Stimulated activated CD8-positive, alpha-beta memory T cell treated with anti-CD3 and anti-CD28 coated beads, Interleukin-15, amount 100 ng/mL, for 48 hours (primary cell): Measurements from ENCODE around the gene USP17L24.
"Not testable (repeated sequence)": the region's sequence is repeated elsewhere in the genome, so short reads cannot be mapped to it uniquely, and the experiment has no call there.

Source experiments
- DNase-seq, 2 donors: peaks; one replicate each; pipeline ENCODE4 v3.0.0-alpha.2; 2020; ENCODE audit warnings: low read depth in 2 of 2

USP17L24 gene

DNA sequence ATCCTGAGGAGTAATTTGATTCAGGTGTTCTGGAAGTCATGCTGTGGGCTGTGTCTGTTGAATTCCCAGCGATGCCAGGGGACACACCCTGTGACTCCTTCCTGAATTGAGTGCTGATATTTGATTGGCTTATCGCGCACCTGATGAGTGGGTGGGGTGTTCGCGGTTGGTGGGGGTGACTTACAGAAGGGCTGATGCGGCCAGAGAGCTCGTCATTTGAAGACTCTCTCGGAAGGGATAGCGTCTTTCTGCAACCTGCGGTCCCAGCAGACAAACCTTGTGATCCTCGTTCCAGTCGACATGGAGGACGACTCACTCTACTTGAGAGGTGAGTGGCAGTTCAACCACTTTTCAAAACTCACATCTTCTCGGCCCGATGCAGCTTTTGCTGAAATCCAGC, at the start of gene USP17L24:
USP17L24 (plus strand) TSS at position 301 of the 400 bp plus-strand sequence; CDS start at position 301, 0 bp downstream.
- not testable (repeated sequence) for DNase-seq

DNA sequence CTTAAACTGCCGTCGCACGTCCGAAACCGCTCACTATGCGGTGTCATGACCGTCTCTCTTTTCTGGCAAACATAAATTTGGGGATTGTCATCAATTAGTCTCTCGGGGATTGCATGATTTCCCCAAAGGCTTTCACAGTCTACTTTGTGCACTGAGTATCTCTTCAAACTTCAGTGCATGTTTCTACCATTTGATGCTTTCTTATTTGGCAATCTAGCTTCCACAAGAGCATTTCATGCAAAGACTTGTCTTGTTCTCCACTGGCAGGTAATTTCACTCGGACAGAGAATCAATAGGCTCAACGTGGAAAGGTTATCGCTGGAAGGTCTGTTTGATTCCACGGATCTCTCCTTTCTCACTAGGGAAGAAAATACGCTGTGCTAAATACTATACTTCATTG, 774 bp upstream of the USP17L24 start:
- DNase-seq: not testable (repeated sequence)

- not testable (repeated sequence) for DNase-seq
Observed at GRCh38 chr4:9329611-9330010, 4.6 kb downstream of the USP17L24 start, which contains the start of gene USP17L25. USP17L25 (plus strand) TSS chr4:9329911; CDS start chr4:9329911, 0 bp downstream.

DNA sequence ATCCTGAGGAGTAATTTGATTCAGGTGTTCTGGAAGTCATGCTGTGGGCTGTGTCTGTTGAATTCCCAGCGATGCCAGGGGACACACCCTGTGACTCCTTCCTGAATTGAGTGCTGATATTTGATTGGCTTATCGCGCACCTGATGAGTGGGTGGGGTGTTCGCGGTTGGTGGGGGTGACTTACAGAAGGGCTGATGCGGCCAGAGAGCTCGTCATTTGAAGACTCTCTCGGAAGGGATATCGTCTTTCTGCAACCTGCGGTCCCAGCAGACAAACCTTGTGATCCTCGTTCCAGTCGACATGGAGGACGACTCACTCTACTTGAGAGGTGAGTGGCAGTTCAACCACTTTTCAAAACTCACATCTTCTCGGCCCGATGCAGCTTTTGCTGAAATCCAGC, 9.4 kb downstream of the USP17L24 start, which contains the start of gene USP17L26:
USP17L26 (plus strand) TSS at position 301 of the 400 bp plus-strand sequence; CDS start at position 301, 0 bp downstream.
- DNase-seq: not testable (repeated sequence)

- not testable (repeated sequence) for DNase-seq
Observed at GRCh38 chr4:9339103-9339502, 14.1 kb downstream of the USP17L24 start, which contains the start of gene USP17L5. USP17L5 (plus strand) TSS chr4:9339403; CDS start chr4:9339403, 0 bp downstream.

DNA sequence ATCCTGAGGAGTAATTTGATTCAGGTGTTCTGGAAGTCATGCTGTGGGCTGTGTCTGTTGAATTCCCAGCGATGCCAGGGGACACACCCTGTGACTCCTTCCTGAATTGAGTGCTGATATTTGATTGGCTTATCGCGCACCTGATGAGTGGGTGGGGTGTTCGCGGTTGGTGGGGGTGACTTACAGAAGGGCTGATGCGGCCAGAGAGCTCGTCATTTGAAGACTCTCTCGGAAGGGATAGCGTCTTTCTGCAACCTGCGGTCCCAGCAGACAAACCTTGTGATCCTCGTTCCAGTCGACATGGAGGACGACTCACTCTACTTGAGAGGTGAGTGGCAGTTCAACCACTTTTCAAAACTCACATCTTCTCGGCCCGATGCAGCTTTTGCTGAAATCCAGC, 18.9 kb downstream of the USP17L24 start, which contains the start of gene USP17L27:
USP17L27 (plus strand) TSS at position 301 of the 400 bp plus-strand sequence; CDS start at position 301, 0 bp downstream.
- DNase-seq: not testable (repeated sequence)

DNA sequence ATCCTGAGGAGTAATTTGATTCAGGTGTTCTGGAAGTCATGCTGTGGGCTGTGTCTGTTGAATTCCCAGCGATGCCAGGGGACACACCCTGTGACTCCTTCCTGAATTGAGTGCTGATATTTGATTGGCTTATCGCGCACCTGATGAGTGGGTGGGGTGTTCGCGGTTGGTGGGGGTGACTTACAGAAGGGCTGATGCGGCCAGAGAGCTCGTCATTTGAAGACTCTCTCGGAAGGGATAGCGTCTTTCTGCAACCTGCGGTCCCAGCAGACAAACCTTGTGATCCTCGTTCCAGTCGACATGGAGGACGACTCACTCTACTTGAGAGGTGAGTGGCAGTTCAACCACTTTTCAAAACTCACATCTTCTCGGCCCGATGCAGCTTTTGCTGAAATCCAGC, 23.6 kb downstream of the USP17L24 start, which contains the start of gene USP17L28:
USP17L28 (plus strand) TSS at position 301 of the 400 bp plus-strand sequence; CDS start at position 301, 0 bp downstream.
- DNase-seq: not testable (repeated sequence)

DNA sequence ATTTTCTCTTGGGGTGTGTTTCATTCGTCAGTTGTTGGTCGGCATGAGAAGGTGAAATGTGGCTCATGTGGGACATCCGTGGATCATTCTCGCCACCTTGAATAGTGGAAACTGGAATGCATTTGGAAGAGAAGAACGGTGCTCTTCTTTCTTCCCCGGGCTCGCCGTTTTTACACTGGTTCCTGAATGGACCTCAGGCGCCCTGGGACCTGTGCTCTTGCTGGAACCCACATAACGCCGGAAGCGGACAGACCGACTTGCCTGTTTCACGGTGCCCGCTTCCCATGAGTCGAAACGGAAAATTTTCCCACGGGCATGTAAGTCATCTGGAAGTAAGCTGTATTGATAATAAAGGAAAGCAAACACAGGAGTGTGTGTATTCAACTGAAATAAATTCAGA, 25.9 kb downstream of the USP17L24 start:
- DNase-seq: not testable (repeated sequence)

DNA sequence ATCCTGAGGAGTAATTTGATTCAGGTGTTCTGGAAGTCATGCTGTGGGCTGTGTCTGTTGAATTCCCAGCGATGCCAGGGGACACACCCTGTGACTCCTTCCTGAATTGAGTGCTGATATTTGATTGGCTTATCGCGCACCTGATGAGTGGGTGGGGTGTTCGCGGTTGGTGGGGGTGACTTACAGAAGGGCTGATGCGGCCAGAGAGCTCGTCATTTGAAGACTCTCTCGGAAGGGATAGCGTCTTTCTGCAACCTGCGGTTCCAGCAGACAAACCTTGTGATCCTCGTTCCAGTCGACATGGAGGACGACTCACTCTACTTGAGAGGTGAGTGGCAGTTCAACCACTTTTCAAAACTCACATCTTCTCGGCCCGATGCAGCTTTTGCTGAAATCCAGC, 28.4 kb downstream of the USP17L24 start, which contains the start of gene USP17L29:
USP17L29 (plus strand) TSS at position 301 of the 400 bp plus-strand sequence; CDS start at position 301, 0 bp downstream.
- not testable (repeated sequence) for DNase-seq

- DNase-seq: not testable (repeated sequence)
Observed at GRCh38 chr4:9362829-9363228, 37.9 kb downstream of the USP17L24 start, which contains the start of gene USP17L30. USP17L30 (plus strand) TSS chr4:9363129; CDS start chr4:9363129, 0 bp downstream.
